Measurements from ENCODE around the gene NSD1.
"Not testable (repeated sequence)": the region's sequence is repeated elsewhere in the genome, so short reads cannot be mapped to it uniquely, and the experiment has no call there.

The NSD1 gene

DNA sequence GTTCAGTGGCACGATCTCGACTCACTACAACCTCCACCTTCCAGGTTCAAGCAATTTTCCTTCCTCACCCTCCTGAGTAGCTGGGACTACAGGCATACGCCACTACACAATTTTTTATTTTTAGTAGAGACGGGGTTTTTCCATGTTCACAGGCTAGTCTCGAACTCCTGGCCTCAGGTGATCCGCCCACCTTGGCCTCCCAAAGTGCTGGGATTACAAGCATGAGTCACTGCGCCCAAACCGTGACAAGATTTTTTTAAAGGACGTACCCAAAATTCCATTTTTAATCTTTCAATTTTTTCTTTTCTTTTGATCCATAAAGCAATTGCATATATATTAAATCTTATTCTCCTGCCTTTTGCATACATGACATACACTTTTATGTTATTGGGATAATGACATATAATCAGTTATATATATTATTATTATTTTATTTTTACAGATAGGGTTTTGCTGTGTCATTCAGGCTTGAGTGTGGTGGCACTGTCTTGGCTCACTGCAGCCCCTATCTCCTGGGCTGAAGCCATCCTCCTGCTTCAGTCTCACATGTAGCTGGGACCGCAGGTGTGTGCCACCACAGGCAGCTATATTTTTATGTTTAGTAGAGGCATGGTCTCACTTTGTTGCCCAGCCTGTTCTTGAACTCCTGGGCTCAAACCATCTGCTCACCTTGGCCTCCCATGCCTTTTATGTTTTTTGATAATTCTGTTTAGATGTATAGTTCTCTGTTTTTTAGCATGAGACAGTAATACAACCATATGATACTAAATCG, 98.1 kb downstream of the NSD1 start:
- no peak for DNase-seq (ENCODE audit: low spot score)

GRCh38 chr5:177232358-177232757, 98.8 kb downstream of the NSD1 start:
- no peak for DNase-seq (ENCODE audit: low spot score)

GRCh38 chr5:177232761-177233160, 99.2 kb downstream of the NSD1 start:
- DNase-seq (ENCODE audit: low spot score), result no peak

DNA sequence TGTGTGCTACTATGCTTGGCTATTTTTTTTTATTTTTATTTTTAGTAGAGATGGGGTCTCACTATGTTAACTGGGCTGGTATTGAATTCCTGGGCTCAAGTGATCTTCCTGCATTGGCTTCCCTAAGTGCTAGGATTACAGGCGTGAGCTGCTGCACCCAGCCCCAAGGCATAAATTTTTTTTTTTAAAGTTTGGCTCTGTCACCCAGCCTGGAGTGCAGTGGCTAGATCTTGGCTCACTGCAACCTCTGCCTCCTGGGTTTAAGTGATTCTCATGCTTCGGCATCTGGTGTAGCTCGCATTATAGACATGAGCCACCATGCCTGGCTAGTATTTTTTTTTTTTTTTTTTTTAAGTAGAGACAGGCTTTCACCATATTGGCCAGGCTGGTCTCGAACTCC, 99.6 kb downstream of the NSD1 start:
- no peak for DNase-seq (ENCODE audit: low spot score)

- no peak for DNase-seq (ENCODE audit: low spot score)
These were observed 100.2 kb downstream of the NSD1 start for GRCh38 chr5:177233802-177234201.

GRCh38 chr5:177234841-177235240, 101.3 kb downstream of the NSD1 start:
- DNase-seq (ENCODE audit: low spot score), result no peak

DNA sequence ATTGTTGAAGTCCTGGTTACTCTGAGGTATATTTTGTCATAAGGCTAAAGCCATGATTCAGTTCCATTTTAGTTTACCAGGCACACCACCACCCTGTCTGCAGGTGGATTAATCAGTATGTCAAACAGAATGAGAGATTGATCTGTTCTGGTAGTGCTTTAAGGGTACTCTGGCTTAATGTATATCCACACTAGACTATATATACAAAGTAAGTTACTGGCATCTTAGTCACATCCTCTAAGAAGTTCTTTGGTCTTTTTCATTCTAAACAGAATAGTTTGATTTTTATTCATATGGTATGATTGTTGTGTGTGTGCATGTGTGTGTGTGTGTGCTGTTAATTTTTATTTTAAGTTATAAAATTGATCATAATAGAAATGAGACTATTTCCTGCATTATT, 108.2 kb downstream of the NSD1 start:
- no peak for DNase-seq (ENCODE audit: low spot score)

GRCh38 chr5:177242304-177242703, 108.7 kb downstream of the NSD1 start:
- no peak for DNase-seq (ENCODE audit: low spot score)

- no peak for DNase-seq (ENCODE audit: low spot score)
These were observed 116.4 kb downstream of the NSD1 start for GRCh38 chr5:177249761-177250537.

DNA sequence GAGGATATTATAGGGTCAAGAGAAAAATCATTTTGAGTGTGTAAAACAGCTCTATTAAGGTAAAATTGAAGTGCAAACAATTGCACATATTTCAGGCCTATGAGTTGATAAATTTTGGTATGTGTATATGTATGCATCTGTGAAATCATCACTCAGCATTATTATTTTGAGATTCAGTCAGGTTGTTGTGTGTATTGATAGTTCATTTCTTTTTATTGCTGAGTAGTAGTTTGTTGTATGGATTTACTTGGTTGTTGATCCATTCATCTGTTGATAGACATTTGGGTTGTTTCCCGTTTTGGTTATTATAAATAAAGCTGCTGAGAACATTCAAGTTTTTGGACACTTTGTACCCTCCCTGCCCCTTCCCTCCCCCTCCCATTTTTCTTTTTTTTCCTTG, 119.7 kb downstream of the NSD1 start:
- DNase-seq (ENCODE audit: low spot score), result no peak

DNA sequence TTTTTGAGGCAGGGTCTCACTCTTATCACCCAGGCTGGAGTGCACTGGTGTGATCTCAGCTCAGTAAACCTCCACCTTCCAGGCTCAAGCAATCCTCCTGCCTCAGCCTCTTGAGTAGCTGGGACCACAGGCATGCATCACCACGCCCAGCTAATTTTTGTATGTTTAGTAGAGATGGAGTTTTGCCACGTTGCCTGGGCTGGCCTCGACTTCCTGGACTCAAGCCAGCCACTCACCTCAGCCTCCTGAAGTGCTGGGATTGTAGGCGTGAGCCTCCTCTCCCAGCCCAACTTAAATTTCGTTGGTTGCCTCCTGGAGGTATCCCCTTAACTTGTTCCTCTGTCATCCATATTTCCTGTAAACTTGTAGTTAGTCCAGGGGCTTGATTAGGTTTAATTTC, 122.7 kb downstream of the NSD1 start:
- DNase-seq (ENCODE audit: low spot score), result no peak

DNA sequence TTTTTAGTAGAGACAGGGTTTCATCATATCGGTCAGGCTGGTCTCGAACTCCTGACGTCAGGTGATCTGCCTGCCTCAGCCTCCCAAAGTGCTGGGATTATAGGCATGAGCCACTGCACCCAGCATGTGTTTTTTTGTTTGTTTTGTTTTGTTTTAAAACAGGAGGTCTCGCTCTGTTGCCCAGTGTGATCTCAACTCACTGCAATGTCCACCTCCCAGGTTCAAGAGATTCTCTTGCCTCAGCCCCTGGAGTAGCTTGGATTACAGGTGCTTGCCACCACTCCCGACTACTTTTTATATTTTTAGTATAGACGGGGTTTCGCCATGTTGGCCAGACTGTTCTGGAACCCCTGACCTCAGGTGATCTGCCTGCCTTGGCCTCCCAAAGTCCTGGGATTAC, 125.1 kb downstream of the NSD1 start:
- DNase-seq (ENCODE audit: low spot score), result not testable (repeated sequence)

- no peak for DNase-seq (ENCODE audit: low spot score)
These were observed 127.4 kb downstream of the NSD1 start for GRCh38 chr5:177260961-177261360.

- DNase-seq (ENCODE audit: low spot score), result no peak
These were observed 127.9 kb downstream of the NSD1 start for GRCh38 chr5:177261510-177261909.

DNA sequence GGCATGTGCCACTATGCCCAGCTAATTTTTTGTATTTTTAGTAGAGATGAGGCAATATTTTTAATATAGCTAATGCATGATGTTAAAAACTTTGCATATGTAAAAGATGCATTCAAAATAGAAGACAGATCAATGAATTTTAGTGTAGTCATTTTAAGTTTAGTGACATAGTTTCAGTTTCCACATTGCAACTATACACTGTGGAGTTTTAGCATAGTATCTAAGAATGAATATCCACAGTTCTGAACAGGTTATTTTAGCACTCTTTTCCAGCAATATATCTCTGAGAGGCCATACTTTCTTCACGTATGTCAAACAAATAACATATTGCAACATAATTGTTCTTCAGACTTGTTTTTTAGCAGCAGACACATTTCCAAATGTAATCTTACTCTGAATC, 130.6 kb downstream of the NSD1 start:
- DNase-seq (ENCODE audit: low spot score), result no peak

GRCh38 chr5:177265395-177265794, 131.8 kb downstream of the NSD1 start:
- DNase-seq (ENCODE audit: low spot score), result no peak

GRCh38 chr5:177269232-177269895, 135.8 kb downstream of the NSD1 start:
- no peak for DNase-seq (ENCODE audit: low spot score)

GRCh38 chr5:177269976-177270375, 136.4 kb downstream of the NSD1 start:
- DNase-seq (ENCODE audit: low spot score), result no peak

GRCh38 chr5:177270653-177271052, 137.1 kb downstream of the NSD1 start:
- DNase-seq (ENCODE audit: low spot score), result no peak

GRCh38 chr5:177271113-177271512, 137.5 kb downstream of the NSD1 start:
- DNase-seq (ENCODE audit: low spot score), result no peak

GRCh38 chr5:177275883-177276282, 142.3 kb downstream of the NSD1 start:
- no peak for DNase-seq (ENCODE audit: low spot score)

DNA sequence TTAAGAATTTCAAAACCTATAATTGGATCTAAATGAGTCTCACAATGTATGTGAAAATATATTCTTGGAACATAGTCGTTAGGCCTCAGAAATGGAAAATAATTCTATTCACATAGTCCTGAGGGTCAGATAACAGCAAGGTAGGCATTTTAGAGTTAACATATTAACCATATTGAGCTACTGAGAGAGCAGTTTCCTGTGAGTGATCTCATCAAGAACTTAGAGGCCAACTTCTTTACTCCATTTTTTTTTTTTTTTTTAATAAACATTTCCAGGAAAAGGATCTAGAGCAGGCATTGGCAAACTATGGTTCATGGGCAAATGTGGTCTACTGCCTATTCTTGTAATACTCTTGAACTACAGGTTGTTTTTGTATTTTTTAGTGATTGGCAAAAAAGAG, 143.3 kb downstream of the NSD1 start:
- DNase-seq (ENCODE audit: low spot score), result no peak

GRCh38 chr5:177288191-177288590, 154.6 kb downstream of the NSD1 start:
- DNase-seq (ENCODE audit: low spot score), result no peak

Data from HuH-7.5 (cell line).